Thyroid gland (tissue), 4 donors: ENCODE measurements around the gene STAT3. TPM values are rescaled to one million over a fixed set of nuclear protein-coding genes. Genes with fewer than 3 reads are reported as not detected.
"Not testable (repeated sequence)": the region's sequence is repeated elsewhere in the genome, so short reads cannot be mapped to it uniquely, and the experiment has no call there.

Experiments
- DNase-seq, 2 donors: peaks; one replicate each; pipeline ENCODE4 v3.0.0-alpha.2; 2019
- H3K27ac ChIP-seq, 3 donors: fragments of 200-600 bp; sonication (generic); 1 replicate in 2 of 3; 2 replicates in 1 of 3; pipeline ENCODE4 v1.5.1; 2016 to 2019; ENCODE audit warnings: mild to moderate bottlenecking in 1 of 3, moderate library complexity in 1 of 3
- H3K27me3 ChIP-seq: fragments of 200-600 bp; sonication (generic); one replicate; pipeline ENCODE4 v1.5.1; 2019
- H3K36me3 ChIP-seq, 2 donors: fragments of 200-600 bp; sonication (generic); one replicate each; pipeline ENCODE4 v1.5.1; 2016 to 2019
- H3K4me1 ChIP-seq, 2 donors: fragments of 200-600 bp; sonication (generic); one replicate each; pipeline ENCODE4 v1.5.1; 2017 to 2019
- H3K4me3 ChIP-seq, 3 donors: fragments of 200-600 bp; sonication (generic); replicated peaks in 1 of 3; 1 replicate in 2 of 3; 2 replicates in 1 of 3; pipeline ENCODE4 v1.5.1; 2016; ENCODE audit warnings: mild to moderate bottlenecking in 1 of 3
- H3K9me3 ChIP-seq: fragments of 200-600 bp; sonication (generic); one replicate; pipeline ENCODE4 v1.5.1; 2017
- POLR2A ChIP-seq, 2 donors: fragments of 450-650 bp; IDR thresholded peaks; one replicate each; pipeline ENCODE4 v1.6.1; 2017; ENCODE audit warnings: antibody characterized with exemption in 2 of 2, mild to moderate bottlenecking in 2 of 2, moderate library complexity in 1 of 2
- WGBS, 2 donors: methylation state at CpG; one replicate each; pipeline ENCODE4 v1.1.5; 2017; 5-methylcytosine and 5-hydroxymethylcytosine counted together
- intact Hi-C: fragments of 100-400 bp; cut with DNase I; formaldehyde crosslinking; loops from one replicate; pipeline ENCODE4 v1.15.1; 2023
- total RNA-seq, 4 donors: library from RNA; depleted of rRNA; stranded (reverse); fragments of >200 nt; gene quantifications; one replicate each; pipeline ENCODE4 v1.2.3, GENCODE V29; 2016
- TF ChIP-seq, protein P1 (sequence below), 6 experiments: fragments of 200-600 bp in 3 of 6; fragments of 450-650 bp in 3 of 6; sonication (generic) in 3 of 6; IDR thresholded peaks; one replicate each; pipeline ENCODE4 v1.5.1; 2016 to 2019; ENCODE audit warnings: antibody characterized with exemption in 6 of 6, mild to moderate bottlenecking in 2 of 6, inconsistent platforms in 1 of 6, moderate library complexity in 1 of 6

STAT3 gene
- total RNA-seq, 4 donors from 2014 or later: 147 to 292 (median 206) TPM

DNA sequence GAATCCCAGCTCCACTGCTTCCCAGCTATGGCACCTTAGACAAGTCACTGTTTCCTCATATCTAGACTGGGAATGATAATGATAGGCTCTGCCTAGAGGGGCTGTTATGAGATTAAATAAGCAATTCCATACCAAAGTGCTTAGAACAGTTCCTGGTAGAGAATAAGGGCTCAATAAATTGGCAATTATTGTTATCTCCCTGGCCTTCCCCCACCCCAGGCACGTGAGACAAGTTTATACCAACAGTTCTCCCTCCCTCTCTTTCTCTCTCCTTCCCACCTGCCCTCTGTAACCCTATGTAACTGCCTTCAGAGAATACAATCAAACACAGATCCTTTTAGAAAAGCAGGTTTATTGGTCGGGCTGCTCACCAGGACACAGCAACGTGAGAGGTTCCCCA, 13.9 kb upstream of the STAT3 start:
- no peak overlapping the region for H3K4me3 ChIP-seq
- intact Hi-C loops: no loop called here
- TF ChIP-seq POLR2A (IDR thresholded peaks at IDR 0.05): no peak
- TF ChIP-seq, protein P1, sequence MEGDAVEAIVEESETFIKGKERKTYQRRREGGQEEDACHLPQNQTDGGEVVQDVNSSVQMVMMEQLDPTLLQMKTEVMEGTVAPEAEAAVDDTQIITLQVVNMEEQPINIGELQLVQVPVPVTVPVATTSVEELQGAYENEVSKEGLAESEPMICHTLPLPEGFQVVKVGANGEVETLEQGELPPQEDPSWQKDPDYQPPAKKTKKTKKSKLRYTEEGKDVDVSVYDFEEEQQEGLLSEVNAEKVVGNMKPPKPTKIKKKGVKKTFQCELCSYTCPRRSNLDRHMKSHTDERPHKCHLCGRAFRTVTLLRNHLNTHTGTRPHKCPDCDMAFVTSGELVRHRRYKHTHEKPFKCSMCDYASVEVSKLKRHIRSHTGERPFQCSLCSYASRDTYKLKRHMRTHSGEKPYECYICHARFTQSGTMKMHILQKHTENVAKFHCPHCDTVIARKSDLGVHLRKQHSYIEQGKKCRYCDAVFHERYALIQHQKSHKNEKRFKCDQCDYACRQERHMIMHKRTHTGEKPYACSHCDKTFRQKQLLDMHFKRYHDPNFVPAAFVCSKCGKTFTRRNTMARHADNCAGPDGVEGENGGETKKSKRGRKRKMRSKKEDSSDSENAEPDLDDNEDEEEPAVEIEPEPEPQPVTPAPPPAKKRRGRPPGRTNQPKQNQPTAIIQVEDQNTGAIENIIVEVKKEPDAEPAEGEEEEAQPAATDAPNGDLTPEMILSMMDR (IDR thresholded peaks at IDR 0.05): no peak
- H3K27me3 ChIP-seq: no peaks in the 10 kb centered on the region
- H3K4me1 ChIP-seq: peaks cover 11 to 16% of the 10 kb centered on the region in 2 donors
- H3K27ac ChIP-seq: no peak overlapping the region
- 69 to 72% methylated on average over 3 of the region's 3 CpGs for WGBS, 2 donors
- no peaks in the 10 kb centered on the region for H3K9me3 ChIP-seq
- peaks cover 15% of the 10 kb centered on the region in 2 donors for H3K36me3 ChIP-seq
- DNase-seq: no peak

- intact Hi-C loops, H3K4me1 ChIP-seq, H3K27me3 ChIP-seq, H3K4me3 ChIP-seq, H3K27ac ChIP-seq, H3K9me3 ChIP-seq, DNase-seq: not testable (repeated sequence)
- WGBS, 2 donors: 93 to 94% methylated on average over 8 of the region's 8 CpGs
- H3K36me3 ChIP-seq: peaks cover 15% of the 10 kb centered on the region in 2 donors
These were observed 12.7 kb upstream of the STAT3 start for GRCh38 chr17:42400844-42401375.

- H3K36me3 ChIP-seq: peaks cover 15% of the 10 kb centered on the region in 2 donors
- no peaks in the 10 kb centered on the region for H3K9me3 ChIP-seq
- H3K4me1 ChIP-seq: no peaks in the 10 kb centered on the region
- no peak overlapping the region for H3K27ac ChIP-seq
- no peaks in the 10 kb centered on the region for H3K27me3 ChIP-seq
- no peak for DNase-seq
- no peak overlapping the region for H3K4me3 ChIP-seq
- TF ChIP-seq, protein P1 (IDR thresholded peaks at IDR 0.05): no peak
- TF ChIP-seq POLR2A (IDR thresholded peaks at IDR 0.05): no peak
- intact Hi-C loops: no loop called here
- 81 to 86% methylated on average over 6 of the region's 6 CpGs for WGBS, 2 donors
These were observed 12.0 kb upstream of the STAT3 start for GRCh38 chr17:42399948-42400843.

DNA sequence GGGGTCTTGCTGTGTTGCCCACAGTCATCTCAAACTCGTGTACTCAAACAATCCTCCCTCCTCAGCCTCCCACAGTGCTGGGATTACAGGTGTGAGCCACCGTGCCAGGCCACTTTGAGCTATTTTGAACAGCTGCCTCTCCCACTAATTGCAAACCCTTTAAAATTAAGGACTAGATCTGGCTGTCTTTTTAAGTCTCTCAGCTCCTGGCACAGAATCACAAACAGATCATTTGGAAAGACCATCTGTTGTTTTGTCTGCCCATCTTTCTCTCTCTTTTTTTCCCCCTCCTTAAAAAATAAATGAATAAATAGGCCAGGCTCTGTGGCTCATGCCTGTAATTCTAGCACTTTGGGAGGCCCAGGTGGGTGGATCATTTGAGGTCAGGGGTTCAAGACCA, 10.9 kb upstream of the STAT3 start:
- Histone ChIP-seq H3K27ac (no peak overlapping the region), H3K27me3 (no peaks in the 10 kb centered on the region), H3K4me1 (no peaks in the 10 kb centered on the region), H3K9me3 (no peaks in the 10 kb centered on the region), H3K4me3 (no peak overlapping the region), H3K36me3 (peaks cover 4 to 7% of the 10 kb centered on the region in 2 donors)
- intact Hi-C loops: no loop called here
- TF ChIP-seq, protein P1 (IDR thresholded peaks at IDR 0.05): no peak
- TF ChIP-seq POLR2A (IDR thresholded peaks at IDR 0.05): no peak
- WGBS, 2 donors: 71 to 79% methylated on average over 2 of the region's 2 CpGs
- no peak for DNase-seq

DNA sequence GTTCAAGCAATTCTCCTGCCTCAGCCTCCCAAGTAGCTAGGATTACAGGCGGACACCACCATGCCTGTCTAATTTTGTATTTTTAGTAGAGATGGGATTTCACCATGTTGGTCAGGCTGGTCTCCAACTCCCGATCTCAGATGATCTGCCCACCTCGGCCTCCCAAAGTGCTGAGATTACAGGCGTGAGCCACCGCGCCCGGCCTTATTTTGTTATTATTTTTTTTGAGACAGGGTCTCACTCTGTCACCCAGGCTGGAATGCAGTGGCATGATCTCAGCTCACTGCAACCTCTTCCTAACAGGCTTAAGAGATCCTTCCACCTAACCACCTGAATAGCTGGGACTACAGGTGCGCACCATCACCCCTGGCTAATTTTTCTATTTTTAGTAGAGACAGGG, 7.4 kb upstream of the STAT3 start:
- H3K27ac ChIP-seq, H3K36me3 ChIP-seq, H3K4me3 ChIP-seq, H3K9me3 ChIP-seq, H3K4me1 ChIP-seq, DNase-seq, intact Hi-C loops, H3K27me3 ChIP-seq: not testable (repeated sequence)
- 90 to 99% methylated on average over 8 of the region's 8 CpGs for WGBS, 2 donors

DNA sequence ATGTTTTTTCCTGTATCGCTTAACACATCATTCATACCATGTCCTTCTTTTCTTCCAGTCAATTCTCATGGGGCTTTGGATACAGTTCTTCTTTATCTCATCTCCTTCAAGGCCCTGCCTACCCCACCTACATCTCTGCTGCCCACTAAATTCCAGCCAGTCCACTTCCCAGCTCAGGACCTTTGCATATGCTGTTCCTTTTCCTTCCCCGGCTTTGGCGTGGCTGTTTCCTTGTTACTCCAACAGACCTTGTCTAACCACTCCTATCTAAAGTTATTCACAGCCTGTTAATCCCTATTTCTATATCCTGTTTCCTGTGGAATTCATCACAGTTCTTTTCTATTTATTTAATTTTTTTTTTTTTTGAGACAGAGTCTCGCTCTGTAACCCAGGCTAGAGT, 6.6 kb upstream of the STAT3 start:
- peaks cover 0 to under 1% of the 10 kb centered on the region in 2 donors for H3K4me1 ChIP-seq
- no peak overlapping the region for H3K27ac ChIP-seq
- 88% methylated on average over 4 of the region's 4 CpGs for WGBS, 2 donors
- H3K4me3 ChIP-seq: no peak overlapping the region
- DNase-seq: no peak
- TF ChIP-seq, protein P1 (IDR thresholded peaks at IDR 0.05): no peak
- TF ChIP-seq POLR2A (IDR thresholded peaks at IDR 0.05): no peak
- H3K9me3 ChIP-seq: no peaks in the 10 kb centered on the region
- H3K27me3 ChIP-seq: no peaks in the 10 kb centered on the region
- H3K36me3 ChIP-seq: no peaks in the 10 kb centered on the region
- intact Hi-C loops: no loop called here
